Adrenal gland (tissue), 12 donors: ENCODE measurements around the gene PLSCR1. TPM values are rescaled to one million over a fixed set of nuclear protein-coding genes. Genes with fewer than 3 reads are reported as not detected.

Experiments
- DNase-seq, 7 donors: peaks; one replicate each; pipeline ENCODE4 v3.0.0-alpha.2; 2019 to 2020
- H3K27ac ChIP-seq, 5 donors: fragments of 200-600 bp; sonication (generic) in 4 of 5; 1 replicate in 3 of 5; 2 replicates in 2 of 5; pipeline versions ENCODE4 v1.5.1 to v1.8.0; 2016 to 2020; ENCODE audit warnings: mild to moderate bottlenecking in 1 of 5
- H3K27me3 ChIP-seq: fragments of 200-600 bp; 2 replicates; pipeline ENCODE4 v1.8.0; 2021
- H3K36me3 ChIP-seq, 2 donors: fragments of 200-600 bp; replicated peaks in 1 of 2; 1 replicate in 1 of 2; 2 replicates in 1 of 2; pipeline versions ENCODE4 v1.5.1 to v1.8.0; 2018 to 2022
- H3K4me1 ChIP-seq, 2 donors: fragments of 200-600 bp; replicated peaks in 1 of 2; 1 replicate in 1 of 2; 2 replicates in 1 of 2; pipeline versions ENCODE4 v1.5.1 to v1.8.0; 2018 to 2021
- H3K4me3 ChIP-seq, 4 donors: fragments of 200-600 bp; sonication (generic) in 3 of 4; one replicate each; pipeline ENCODE4 v1.5.1; 2016 to 2018
- H3K9me3 ChIP-seq, 3 donors: fragments of 200-600 bp; sonication (generic) in 1 of 3; replicated peaks in 1 of 3; 1 replicate in 2 of 3; 2 replicates in 1 of 3; pipeline versions ENCODE4 v1.5.1 to v1.8.0; 2016 to 2021
- CTCF ChIP-seq, 6 experiments: fragments of 450-650 bp in 4 of 6; fragments of 200-600 bp in 2 of 6; sonication (generic) in 1 of 6; IDR thresholded peaks; 1 replicate in 5 of 6; 2 replicates in 1 of 6; pipeline versions ENCODE4 v1.5.1 to v1.8.0; 2016 to 2021; ENCODE audit warnings: antibody characterized with exemption in 6 of 6, mild to moderate bottlenecking in 2 of 6, moderate library complexity in 1 of 6
- POLR2A ChIP-seq, 2 donors: fragments of 450-650 bp; IDR thresholded peaks; one replicate each; pipeline ENCODE4 v1.6.1; 2017; ENCODE audit warnings: antibody characterized with exemption in 2 of 2, mild to moderate bottlenecking in 2 of 2, moderate library complexity in 1 of 2
- WGBS, 4 donors: extraction: QIAGEN DNeasy Blood & Tissue Kit in 2 of 4; methylation state at CpG; one replicate each; pipeline versions ENCODE4 v1.1.5 to v1.1.7; 2013 to 2017; 5-methylcytosine and 5-hydroxymethylcytosine counted together
- intact Hi-C, 2 donors: fragments of 100-400 bp; cut with DNase I; formaldehyde crosslinking; loops; one replicate each; pipeline versions ENCODE4 v1.14.1 to v1.15.0; 2022 to 2023
- polyA plus RNA-seq, 3 donors: library from polyadenylated mRNA; stranded (reverse); fragments of 200-250 nt in 2 of 3; fragments of 350-450 nt in 1 of 3; fragmentation: Illumina TruSeq in 1 of 3; extraction: RNeasy Lipid Tissue Mini Kit (QIAGEN cat#74804) in 1 of 3; gene quantifications; one replicate each; pipeline ENCODE4 v1.2.3, GENCODE V29; 2013 to 2014
- total RNA-seq, 9 donors: library from RNA; depleted of rRNA in 4 of 9; stranded (reverse); fragments of >200 nt in 4 of 9; fragments of 120-200 nt in 1 of 9; fragmentation: NEBNext Ultra II Directional in 1 of 9; extraction: Animal tissue kit (Norgen Biotek cat#: 25700) in 1 of 9; gene quantifications; one replicate each; pipeline versions ENCODE4 v1.1.0 to v1.2.4, GENCODE V29; 2013 to 2023
- donor health status: healthy with polysubstance abuse.
- donor health status: Bipolar disorder and iron deficiency.
- donor health status: DM: yes; HTN: yes; CAD: no.
- donor health status: DM: no; HTN: no; CAD: no.
- donor health status: DM: no; HTN: no; CAD: no.
- donor health status: DM: yes; HTN: yes; CAD: no.

Gene PLSCR1
- total and polyA plus RNA-seq, 12 donors, result 19.3 to 98.7 (median 49.5) TPM

- Histone ChIP-seq H3K27ac (no peak overlapping the region), H3K27me3 (no peaks in the 10 kb centered on the region), H3K4me1 (peaks cover 0 to 6% of the 10 kb centered on the region in 2 donors), H3K9me3 (no peaks in the 10 kb centered on the region), H3K36me3 (peaks cover 0 to 20% of the 10 kb centered on the region in 2 donors), H3K4me3 (no peak overlapping the region)
- TF ChIP-seq CTCF (IDR thresholded peaks at IDR 0.05), result no peak
- no peak for TF ChIP-seq POLR2A (IDR thresholded peaks at IDR 0.05)
- DNase-seq, result no peak
- intact Hi-C loops, result no loop called here
- 78 to 96% (median 93%) methylated on average over 1 of the region's 1 CpG for WGBS, 4 donors
These were observed 23.0 kb downstream of the PLSCR1 start for GRCh38 chr3:146521394-146521793.

- peaks cover 0 to 21% of the 10 kb centered on the region in 2 donors for H3K36me3 ChIP-seq
- H3K4me1 ChIP-seq, result no peaks in the 10 kb centered on the region
- no peak overlapping the region for H3K27ac ChIP-seq
- intact Hi-C loops, result no loop called here
- TF ChIP-seq CTCF (IDR thresholded peaks at IDR 0.05), result no peak
- no peak for TF ChIP-seq POLR2A (IDR thresholded peaks at IDR 0.05)
- H3K9me3 ChIP-seq, result no peaks in the 10 kb centered on the region
- H3K27me3 ChIP-seq, result no peaks in the 10 kb centered on the region
- no peak overlapping the region for H3K4me3 ChIP-seq
- DNase-seq, result no peak
These were observed 24.6 kb downstream of the PLSCR1 start for GRCh38 chr3:146519810-146520209.

- no peak for TF ChIP-seq CTCF (IDR thresholded peaks at IDR 0.05)
- no peak for TF ChIP-seq POLR2A (IDR thresholded peaks at IDR 0.05)
- whole genome bisulfite sequencing, 4 donors, result 86 to 92% (median 89%) methylated on average over 4 of the region's 4 CpGs
- no peak for DNase-seq
These were observed 26.5 kb downstream of the PLSCR1 start for GRCh38 chr3:146517684-146518435.

GRCh38 chr3:146513386-146514051, 30.9 kb downstream of the PLSCR1 start:
- 90 to 93% (median 91%) methylated on average over 2 of the region's 2 CpGs for WGBS, 4 donors
- no peaks in the 10 kb centered on the region for H3K9me3 ChIP-seq
- H3K4me1 ChIP-seq, result no peaks in the 10 kb centered on the region
- no peaks in the 10 kb centered on the region for H3K27me3 ChIP-seq
- TF ChIP-seq CTCF (IDR thresholded peaks at IDR 0.05) (no peak), POLR2A (IDR thresholded peaks at IDR 0.05) (no peak)
- no peak overlapping the region for H3K4me3 ChIP-seq
- DNase-seq, result no peak
- peaks cover 0 to 5% of the 10 kb centered on the region in 2 donors for H3K36me3 ChIP-seq
- no peak overlapping the region for H3K27ac ChIP-seq
- intact Hi-C loops, result no loop called here

More at GRCh38 chr3:146517684-146518435, 26.5 kb downstream of the PLSCR1 start:
- intact Hi-C loops, result no loop called here
- Histone ChIP-seq H3K9me3 (no peaks in the 10 kb centered on the region), H3K4me3 (no peak overlapping the region), H3K4me1 (no peaks in the 10 kb centered on the region), H3K36me3 (peaks cover 0 to 15% of the 10 kb centered on the region in 2 donors), H3K27ac (no peak overlapping the region), H3K27me3 (no peaks in the 10 kb centered on the region)
